HepG2 (cell line): Measurements from ENCODE around the gene ARPIN.

Experiments used
- CHD4 ChIP-seq: fragments of 200-600 bp; sonication (generic); IDR thresholded peaks from 2 replicates; pipeline ENCODE4 v1.7.0; 2017; ENCODE audit warnings: mild to moderate bottlenecking, low read length, borderline replicate concordance
- CREB1 ChIP-seq, 2 experiments: fragments of 450-650 bp in 1 of 2; IDR thresholded peaks; 2 replicates each; pipeline ENCODE4 v1.6.1; 2016 to 2017; ENCODE audit warnings: control low read depth in 1 of 2, mild to moderate bottlenecking in 1 of 2, missing compliant biosample characterization in 1 of 2, missing genetic modification characterization in 1 of 2
- FOXA3 ChIP-seq: IDR thresholded peaks from 2 replicates; pipeline ENCODE4 v1.6.1; 2016; ENCODE audit warnings: missing genetic modification reagents, missing compliant biosample characterization
- GABPA ChIP-seq, 2 experiments: IDR thresholded peaks; 2 replicates each; pipeline ENCODE4 v1.6.1; 2011 to 2016; ENCODE audit warnings: low read depth in 2 of 2, low read length in 1 of 2, missing biosample characterization in 1 of 2, missing genetic modification characterization in 1 of 2
- KLF16 ChIP-seq, 2 experiments: sonication (generic) in 1 of 2; formaldehyde crosslinking in 1 of 2; IDR thresholded peaks; 2 replicates each; pipeline versions ENCODE4 v1.6.1 to v1.8.0; 2016 to 2023; ENCODE audit warnings: missing genetic modification reagents in 2 of 2, missing compliant biosample characterization in 1 of 2
- MTF2 ChIP-seq: sonication (generic); formaldehyde crosslinking; IDR thresholded peaks from 2 replicates; pipeline ENCODE4 v1.5.0; 2020; ENCODE audit warnings: missing genetic modification reagents, borderline replicate concordance
- NCOR1 ChIP-seq: fragments of 200-600 bp; sonication (generic); IDR thresholded peaks from 2 replicates; pipeline ENCODE4 v1.7.0; 2017; ENCODE audit warnings: antibody characterized with exemption, low read length, borderline replicate concordance
- REST ChIP-seq, 2 experiments: IDR thresholded peaks; 2 replicates each; pipeline ENCODE4 v1.6.1; 2011 to 2012; ENCODE audit warnings: low read length in 2 of 2, borderline replicate concordance in 1 of 2, low read depth in 1 of 2, mild to moderate bottlenecking in 1 of 2, moderate library complexity in 1 of 2
- ZNF343 ChIP-seq: sonication (generic); formaldehyde crosslinking; IDR thresholded peaks from 2 replicates; pipeline ENCODE4 v1.4.0; 2020; ENCODE audit warnings: mild to moderate bottlenecking, missing genetic modification reagents
- ZNF577 ChIP-seq: sonication (generic); formaldehyde crosslinking; IDR thresholded peaks from 2 replicates; pipeline ENCODE4 v1.4.0; 2020; ENCODE audit warnings: mild to moderate bottlenecking, low read depth, missing genetic modification reagents, borderline replicate concordance
- TF ChIP-seq, protein P1 (sequence below): sonication (generic); formaldehyde crosslinking; IDR thresholded peaks from 2 replicates; pipeline ENCODE4 v1.5.0; 2020; ENCODE audit warnings: missing genetic modification reagents

- TF ChIP-seq, protein P1, sequence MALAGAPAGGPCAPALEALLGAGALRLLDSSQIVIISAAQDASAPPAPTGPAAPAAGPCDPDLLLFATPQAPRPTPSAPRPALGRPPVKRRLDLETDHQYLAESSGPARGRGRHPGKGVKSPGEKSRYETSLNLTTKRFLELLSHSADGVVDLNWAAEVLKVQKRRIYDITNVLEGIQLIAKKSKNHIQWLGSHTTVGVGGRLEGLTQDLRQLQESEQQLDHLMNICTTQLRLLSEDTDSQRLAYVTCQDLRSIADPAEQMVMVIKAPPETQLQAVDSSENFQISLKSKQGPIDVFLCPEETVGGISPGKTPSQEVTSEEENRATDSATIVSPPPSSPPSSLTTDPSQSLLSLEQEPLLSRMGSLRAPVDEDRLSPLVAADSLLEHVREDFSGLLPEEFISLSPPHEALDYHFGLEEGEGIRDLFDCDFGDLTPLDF (CRISPR knock-in tag) = no peak
- TF ChIP-seq ZNF577 (CRISPR knock-in tag) (no peak), GABPA (IDR thresholded peaks at IDR 0.05; ENCODE audit: low read depth, low read length) (no peak), GABPA (CRISPR knock-in tag; IDR thresholded peaks at IDR 0.05; ENCODE audit: low read depth) (no peak), MTF2 (no peak), CHD4 (no peak), REST (IDR thresholded peaks at IDR 0.05; ENCODE audit: borderline replicate concordance in 1 of 2, low read depth in 1 of 2, low read length in 2 of 2) (no peak), KLF16 (CRISPR knock-in tag; IDR thresholded peaks at IDR 0.05) (no peak), NCOR1 (no peak), FOXA3 (no peak), ZNF343 (CRISPR knock-in tag) (no peak), CREB1 (IDR thresholded peaks at IDR 0.05) (no peak), CREB1 (CRISPR knock-in tag; IDR thresholded peaks at IDR 0.05) (no peak)
Observed at GRCh38 chr15:89845305-89845893, 67.4 kb downstream of the ARPIN start.
